Prostate gland (tissue), 2 donors: ENCODE measurements around the gene TAGAP.

Source experiments
- POLR2A ChIP-seq: fragments of 450-650 bp; IDR thresholded peaks from one replicate; pipeline ENCODE4 v1.6.1; 2016; ENCODE audit warnings: antibody characterized with exemption, mild to moderate bottlenecking
- POLR2AphosphoS5 ChIP-seq: sonication (generic); formaldehyde crosslinking; IDR thresholded peaks from one replicate; pipeline ENCODE4 v1.6.1; 2017; ENCODE audit warnings: antibody characterized with exemption
- TF ChIP-seq, protein P1 (sequence below), 4 experiments: fragments of 200-600 bp in 2 of 4; fragments of 450-650 bp in 2 of 4; sonication (generic) in 2 of 4; IDR thresholded peaks; 1 replicate in 3 of 4; 2 replicates in 1 of 4; pipeline ENCODE4 v1.5.1; 2016 to 2019; ENCODE audit warnings: antibody characterized with exemption in 4 of 4, mild to moderate bottlenecking in 2 of 4, moderate library complexity in 2 of 4

DNA sequence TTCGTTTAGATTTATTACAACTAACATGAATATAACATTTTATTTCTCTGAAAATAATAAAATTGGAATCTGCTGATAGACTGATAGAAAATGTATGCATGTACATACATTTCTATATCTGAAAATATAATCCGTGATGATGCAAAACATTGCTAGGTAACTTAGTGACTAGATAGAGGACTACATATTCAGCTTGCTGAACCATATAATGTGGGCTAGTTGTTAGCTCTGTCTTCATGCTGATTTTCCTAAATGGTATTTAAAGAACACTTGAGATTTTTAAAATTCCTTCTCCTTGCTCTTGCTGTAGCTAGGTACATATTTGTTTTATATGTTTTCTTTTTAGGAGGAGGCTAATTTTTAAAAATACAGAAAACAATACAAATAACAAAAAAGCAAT lies 38.4 kb upstream of the TAGAP start:
- TF ChIP-seq, protein P1, sequence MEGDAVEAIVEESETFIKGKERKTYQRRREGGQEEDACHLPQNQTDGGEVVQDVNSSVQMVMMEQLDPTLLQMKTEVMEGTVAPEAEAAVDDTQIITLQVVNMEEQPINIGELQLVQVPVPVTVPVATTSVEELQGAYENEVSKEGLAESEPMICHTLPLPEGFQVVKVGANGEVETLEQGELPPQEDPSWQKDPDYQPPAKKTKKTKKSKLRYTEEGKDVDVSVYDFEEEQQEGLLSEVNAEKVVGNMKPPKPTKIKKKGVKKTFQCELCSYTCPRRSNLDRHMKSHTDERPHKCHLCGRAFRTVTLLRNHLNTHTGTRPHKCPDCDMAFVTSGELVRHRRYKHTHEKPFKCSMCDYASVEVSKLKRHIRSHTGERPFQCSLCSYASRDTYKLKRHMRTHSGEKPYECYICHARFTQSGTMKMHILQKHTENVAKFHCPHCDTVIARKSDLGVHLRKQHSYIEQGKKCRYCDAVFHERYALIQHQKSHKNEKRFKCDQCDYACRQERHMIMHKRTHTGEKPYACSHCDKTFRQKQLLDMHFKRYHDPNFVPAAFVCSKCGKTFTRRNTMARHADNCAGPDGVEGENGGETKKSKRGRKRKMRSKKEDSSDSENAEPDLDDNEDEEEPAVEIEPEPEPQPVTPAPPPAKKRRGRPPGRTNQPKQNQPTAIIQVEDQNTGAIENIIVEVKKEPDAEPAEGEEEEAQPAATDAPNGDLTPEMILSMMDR (IDR thresholded peaks at IDR 0.05), result no peak
- TF ChIP-seq POLR2AphosphoS5 (no peak), POLR2A (no peak)
